ENCODE data around the gene PGAP3.

DNA sequence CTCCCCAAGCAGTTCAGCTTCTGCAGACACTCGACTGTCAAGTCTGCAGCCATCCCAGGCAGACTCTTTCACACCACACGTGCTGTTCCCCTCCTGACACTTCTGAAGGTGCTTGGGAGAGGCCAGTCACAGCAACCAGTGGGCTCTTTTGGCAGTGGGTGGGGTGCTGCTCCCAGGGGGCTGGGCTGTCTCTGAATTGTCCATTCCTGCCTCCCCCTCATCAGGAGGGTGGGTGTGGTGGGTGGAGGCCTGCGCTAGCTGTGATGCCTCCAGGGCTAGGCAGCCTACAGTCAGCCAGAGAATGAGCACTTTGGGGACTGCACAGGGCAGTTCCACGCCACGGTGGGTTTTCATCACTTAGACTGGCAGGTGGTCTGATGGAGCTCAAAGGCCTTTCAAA is 40.6 kb downstream of the PGAP3 start:
- TF ChIP-seq POLR2A (IDR thresholded peaks at IDR 0.05; ENCODE audit: low read depth, low read length) (no peak), POLR2AphosphoS5 (IDR thresholded peaks at IDR 0.05; ENCODE audit: low read depth, low read length) (no peak), TAF1 (IDR thresholded peaks at IDR 0.05; ENCODE audit: borderline replicate concordance, low read depth, low read length) (no peak)
